Right renal pelvis (tissue), 4 donors: ENCODE results near the gene AGT. TPM values are rescaled to one million over a fixed set of nuclear protein-coding genes. Genes with fewer than 3 reads are reported as not detected.
A peak's percentile ranks its signal among the peaks of the same experiment; 100 is the strongest.
"Not testable (repeated sequence)": the region's sequence is repeated elsewhere in the genome, so short reads cannot be mapped to it uniquely, and the experiment has no call there.

Source experiments
- DNase-seq, 4 donors: peaks; one replicate each; pipeline ENCODE4 v3.0.0-alpha.2; 2013; ENCODE audit warnings: low read depth in 4 of 4, low spot score in 3 of 4, missing footprints in 1 of 4
- polyA plus RNA-seq, 4 donors: library from polyadenylated mRNA; unstranded; fragments of 120-200 nt; gene quantifications; one replicate each; pipeline ENCODE4 v1.2.1, GENCODE V29; 2013; ENCODE audit not compliant: insufficient read length in 4 of 4

AGT gene
- polyA plus RNA-seq, 4 donors = 19.2 to 45.4 (median 34.0) TPM

- no peak for DNase-seq
These were observed 5.0 kb downstream of the AGT start for GRCh38 chr1:230708631-230709580.

- DNase-seq = no peak
These were observed 5.9 kb downstream of the AGT start for GRCh38 chr1:230707732-230708630.

- DNase-seq = no peak
These were observed 6.8 kb downstream of the AGT start for GRCh38 chr1:230706887-230707731.

- no peak for DNase-seq
These were observed 7.8 kb downstream of the AGT start for GRCh38 chr1:230706020-230706699.

- no peak for DNase-seq
These were observed 8.5 kb downstream of the AGT start for GRCh38 chr1:230705289-230706019.

GRCh38 chr1:230704830-230705229 is 9.1 kb downstream of the AGT start:
- no peak for DNase-seq

GRCh38 chr1:230703679-230704385 is 10.1 kb downstream of the AGT start:
- DNase-seq = no peak

- DNase-seq = peak in 1 of 4 donors; percentile 10
These were observed 10.8 kb downstream of the AGT start for GRCh38 chr1:230702934-230703678.

- no peak for DNase-seq
These were observed 11.8 kb downstream of the AGT start for GRCh38 chr1:230701895-230702768.

GRCh38 chr1:230701434-230701833 is 12.5 kb downstream of the AGT start:
- no peak for DNase-seq

- no peak for DNase-seq
These were observed 13.8 kb downstream of the AGT start for GRCh38 chr1:230700132-230700531.

GRCh38 chr1:230699716-230700115 is 14.2 kb downstream of the AGT start:
- DNase-seq = no peak

GRCh38 chr1:230698964-230699363 is 15.0 kb downstream of the AGT start:
- not testable (repeated sequence) for DNase-seq

GRCh38 chr1:230698130-230698529 is 15.8 kb downstream of the AGT start:
- no peak for DNase-seq

GRCh38 chr1:230696722-230697437 is 17.0 kb downstream of the AGT start:
- no peak for DNase-seq

GRCh38 chr1:230696218-230696617 is 17.7 kb downstream of the AGT start:
- DNase-seq = no peak
